CD4-positive, alpha-beta memory T cell (primary cell): ENCODE measurements around the gene RNPC3. TPM values are rescaled to one million over a fixed set of nuclear protein-coding genes. Genes with fewer than 3 reads are reported as not detected.
"Not testable (repeated sequence)": the region's sequence is repeated elsewhere in the genome, so short reads cannot be mapped to it uniquely, and the experiment has no call there.

Source experiments
- CTCF ChIA-PET: fragments of 350-600 bp; sonication (Branson Sonifier 250); formaldehyde crosslinking; loops from one replicate; lab custom pipeline; 2021; ENCODE audit warnings: inconsistent platforms; ENCODE audit not compliant: partially characterized antibody; lab: Charles Lee
- POLR2A ChIA-PET: fragments of 350-600 bp; sonication (Branson Sonifier 250); formaldehyde crosslinking; loops from one replicate; lab custom pipeline; 2021; ENCODE audit not compliant: partially characterized antibody; lab: Charles Lee
- DNase-seq, 5 donors: peaks; one replicate each; pipeline versions ENCODE4 v3.0.0 to v3.0.0-alpha.2; 2020 to 2022; ENCODE audit warnings: mixed read lengths in 1 of 5
- H3K27ac ChIP-seq: one replicate; pipeline ENCODE4 v1.7.0; 2013; ENCODE audit warnings: low read depth, low read length
- H3K27me3 ChIP-seq: 2 replicates; pipeline ENCODE4 v1.7.0; 2013; ENCODE audit warnings: mild to moderate bottlenecking, low read length, moderate library complexity; ENCODE audit not compliant: insufficient read depth
- H3K36me3 ChIP-seq: 2 replicates; pipeline ENCODE4 v1.7.0; 2013; ENCODE audit warnings: mild to moderate bottlenecking, low read length, moderate library complexity; ENCODE audit not compliant: insufficient read depth
- H3K4me1 ChIP-seq: 2 replicates; pipeline ENCODE4 v1.7.0; 2013; ENCODE audit warnings: mild to moderate bottlenecking, low read length, moderate library complexity; ENCODE audit not compliant: insufficient read depth
- H3K4me3 ChIP-seq, 2 donors: one replicate each; pipeline ENCODE4 v1.7.0; 2013; ENCODE audit warnings: low read length in 2 of 2, mild to moderate bottlenecking in 1 of 2
- H3K9me3 ChIP-seq, 2 donors: one replicate each; pipeline ENCODE4 v1.7.0; 2013; ENCODE audit warnings: low read length in 2 of 2, control low read depth in 1 of 2; ENCODE audit not compliant: control insufficient read depth in 1 of 2
- H3K27ac Mint-ChIP-seq, 7 donors: one replicate each; pipeline ENCODE4 v1.8.0; 2020 to 2021; ENCODE audit warnings: mixed read lengths in 7 of 7, mild to moderate bottlenecking in 6 of 7, inconsistent platforms in 3 of 7, moderate library complexity in 3 of 7
- H3K27me3 Mint-ChIP-seq, 2 donors: one replicate each; pipeline ENCODE4 v1.8.0; 2020 to 2021; ENCODE audit warnings: mixed read lengths in 2 of 2
- H3K36me3 Mint-ChIP-seq, 2 donors: one replicate each; pipeline ENCODE4 v1.8.0; 2020 to 2021; ENCODE audit warnings: mixed read lengths in 2 of 2, inconsistent platforms in 1 of 2, mild to moderate bottlenecking in 1 of 2
- H3K4me1 Mint-ChIP-seq, 4 donors: one replicate each; pipeline ENCODE4 v1.8.0; 2020 to 2021; ENCODE audit warnings: mixed read lengths in 4 of 4, mild to moderate bottlenecking in 1 of 4
- H3K4me3 Mint-ChIP-seq, 8 donors: one replicate each; pipeline ENCODE4 v1.8.0; 2020 to 2021; ENCODE audit warnings: mixed read lengths in 8 of 8, mild to moderate bottlenecking in 7 of 8, moderate library complexity in 6 of 8, inconsistent platforms in 3 of 8
- H3K9me3 Mint-ChIP-seq, 8 donors: one replicate each; pipeline ENCODE4 v1.8.0; 2020 to 2021; ENCODE audit warnings: mixed read lengths in 8 of 8, mild to moderate bottlenecking in 5 of 8, inconsistent platforms in 3 of 8, moderate library complexity in 1 of 8
- intact Hi-C: fragments of 100-400 bp; cut with micrococcal nuclease; formaldehyde crosslinking; loops from one replicate; pipeline ENCODE4 v1.15.1; 2023
- polyA plus RNA-seq, 2 donors: library from polyadenylated mRNA; unstranded; fragments of 300-500 nt; fragmentation: Illumina TruSeq; gene quantifications; one replicate each; pipeline ENCODE4 v1.2.3, GENCODE V29; 2021
- total RNA-seq, 2 experiments: library from RNA; stranded (reverse); gene quantifications; one replicate each; pipeline ENCODE4 v1.2.3, GENCODE V29; 2021

Gene RNPC3
- total and polyA plus RNA-seq, 4 experiments from 2014 or later, result 13.2 to 84.6 (median 48.7) TPM

DNA sequence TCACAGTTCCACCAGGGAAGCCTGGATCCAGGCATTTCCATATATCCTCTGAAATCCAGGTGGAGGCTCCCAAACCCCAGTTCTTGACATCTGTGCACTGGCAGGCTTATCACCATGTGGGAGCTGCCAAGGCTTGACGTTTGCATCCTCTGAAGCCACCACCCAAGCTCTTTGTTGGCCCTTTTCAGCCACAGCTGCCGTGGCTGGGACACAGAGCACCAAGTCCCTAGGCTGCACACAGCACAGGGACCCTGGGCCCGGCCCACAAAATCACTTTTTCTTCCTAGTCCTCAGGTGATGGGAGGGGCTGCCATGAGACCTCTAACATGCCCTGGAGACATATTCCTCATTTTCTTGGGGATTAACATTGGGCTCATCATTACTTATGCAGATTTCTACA, 22.3 kb downstream of the RNPC3 start:
- Histone ChIP-seq H3K27me3 (no peaks in the 10 kb centered on the region), H3K36me3 (peaks cover 42% of the 10 kb centered on the region), H3K4me3 (no peak overlapping the region), H3K27ac (no peak overlapping the region), H3K9me3 (no peaks in the 10 kb centered on the region), H3K4me1 (no peaks in the 10 kb centered on the region)
- no peak overlapping the region for H3K4me3 Mint-ChIP-seq
- POLR2A ChIA-PET, result no interaction called here
- H3K9me3 Mint-ChIP-seq, result peaks cover 0 to 1% (median 0%) of the 10 kb centered on the region in 8 donors
- H3K4me1 Mint-ChIP-seq, result peaks cover 0 to 2% (median 0%) of the 10 kb centered on the region in 4 donors
- DNase-seq, result no peak
- peaks cover 60 to 62% of the 10 kb centered on the region in 2 donors for H3K36me3 Mint-ChIP-seq
- intact Hi-C loops, result no loop called here
- CTCF ChIA-PET, result no interaction called here
- no peak overlapping the region for H3K27ac Mint-ChIP-seq
- H3K27me3 Mint-ChIP-seq, result no peaks in the 10 kb centered on the region

DNA sequence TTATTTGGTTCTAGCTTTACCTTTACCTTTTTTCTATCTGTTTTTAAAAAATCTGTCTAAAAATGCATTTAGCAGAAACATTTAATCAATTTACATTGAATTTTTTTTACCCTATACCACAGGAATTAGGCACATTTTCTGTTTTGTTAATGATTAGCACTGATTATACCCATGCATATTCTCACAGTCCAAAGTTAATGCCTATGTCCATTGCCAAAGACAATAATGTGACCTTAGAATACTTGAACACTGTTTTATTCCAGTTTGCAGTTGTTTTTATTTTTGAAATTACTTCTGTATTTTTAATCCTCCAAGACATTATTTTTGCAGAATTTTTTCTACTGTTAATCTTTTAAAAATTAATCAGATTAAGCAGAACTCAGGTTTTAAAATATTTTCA, 34.9 kb downstream of the RNPC3 start:
- Mint-ChIP-seq H3K4me3 (no peak overlapping the region), H3K9me3 (no peaks in the 10 kb centered on the region), H3K36me3 (peaks cover 16 to 17% of the 10 kb centered on the region in 2 donors), H3K4me1 (peaks cover 0 to 2% (median 1%) of the 10 kb centered on the region in 4 donors), H3K27ac (no peak overlapping the region), H3K27me3 (no peaks in the 10 kb centered on the region)
- Histone ChIP-seq H3K36me3 (no peaks in the 10 kb centered on the region), H3K9me3 (no peaks in the 10 kb centered on the region), H3K27me3 (no peaks in the 10 kb centered on the region), H3K4me1 (no peaks in the 10 kb centered on the region), H3K4me3 (no peak overlapping the region), H3K27ac (no peak overlapping the region)
- DNase-seq, result no peak
- CTCF ChIA-PET, result no interaction called here
- POLR2A ChIA-PET, result no interaction called here
- intact Hi-C loops, result no loop called here

DNA sequence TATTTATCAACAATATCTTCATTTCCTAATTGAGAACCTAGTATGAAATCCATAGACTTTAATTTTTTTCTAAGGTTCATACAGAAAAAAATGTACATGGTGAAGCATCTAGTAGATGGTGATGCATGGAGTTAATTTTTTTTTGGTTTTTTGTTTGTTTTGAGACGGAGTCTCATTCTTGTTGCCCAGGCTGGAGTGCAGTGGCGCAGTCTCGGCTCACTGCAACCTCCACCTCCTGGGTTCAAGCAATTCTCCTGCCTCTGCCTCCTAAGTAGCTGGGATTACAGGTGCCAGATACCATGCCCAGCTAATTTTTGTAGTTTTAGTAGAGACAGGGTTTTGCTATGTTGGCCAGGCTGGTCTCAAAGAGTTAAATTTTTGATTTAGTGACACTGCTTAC, 35.6 kb downstream of the RNPC3 start:
- H3K9me3 ChIP-seq, H3K27me3 ChIP-seq, H3K9me3 Mint-ChIP-seq, POLR2A ChIA-PET, CTCF ChIA-PET, H3K4me3 Mint-ChIP-seq, H3K27ac Mint-ChIP-seq, H3K4me1 ChIP-seq, H3K36me3 ChIP-seq, H3K4me3 ChIP-seq, intact Hi-C loops, H3K4me1 Mint-ChIP-seq, H3K27ac ChIP-seq, DNase-seq, H3K27me3 Mint-ChIP-seq: not testable (repeated sequence)
- peaks cover 9 to 15% of the 10 kb centered on the region in 2 donors for H3K36me3 Mint-ChIP-seq

DNA sequence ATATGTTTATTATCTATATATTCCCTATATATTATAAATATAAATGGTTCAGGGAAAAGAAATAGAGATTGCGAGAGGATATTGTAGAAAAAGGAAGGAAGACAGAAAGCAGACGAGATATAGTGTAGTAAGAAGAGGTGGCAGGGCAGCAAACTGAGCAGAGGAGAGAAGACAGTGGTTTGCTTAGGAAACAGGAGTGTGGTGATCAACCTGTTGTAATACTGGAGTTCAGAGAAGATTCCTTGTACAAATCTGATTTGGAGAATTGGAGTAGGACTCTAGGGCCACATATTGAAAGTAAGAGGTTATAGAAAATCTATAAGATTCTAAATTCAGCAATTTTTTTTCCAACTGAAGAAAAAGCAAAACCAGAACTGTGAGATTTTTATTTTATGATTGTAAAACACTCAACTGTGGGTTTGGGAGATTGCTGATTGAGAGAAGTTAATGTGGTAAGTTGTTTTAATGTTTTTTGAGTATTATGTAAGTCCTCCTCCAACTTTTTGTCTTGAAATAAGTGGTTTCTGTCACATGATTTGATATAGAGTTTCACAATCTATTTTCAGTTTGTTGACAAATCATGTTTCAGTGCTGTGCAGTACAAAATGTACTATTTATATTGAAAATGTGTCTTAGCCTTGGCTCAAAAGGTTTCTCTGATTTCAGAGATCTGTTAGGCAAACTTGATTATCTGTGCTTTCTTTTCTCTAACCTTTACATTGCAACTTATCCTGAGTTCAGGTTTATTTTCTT, 36.3 kb downstream of the RNPC3 start:
- H3K9me3 Mint-ChIP-seq, result no peaks in the 10 kb centered on the region
- ChIA-PET POLR2A (no interaction called here), CTCF (no interaction called here)
- no peak for DNase-seq
- no peak overlapping the region for H3K4me3 Mint-ChIP-seq
- peak overlapping the region in 3 of 7 donors; percentile 13 to 75 (median 32) for H3K27ac Mint-ChIP-seq
- intact Hi-C loops, result no loop called here
- H3K27ac ChIP-seq, result no peak overlapping the region
- no peaks in the 10 kb centered on the region for H3K27me3 Mint-ChIP-seq
- no peak overlapping the region for H3K4me3 ChIP-seq
- H3K4me1 ChIP-seq, result no peaks in the 10 kb centered on the region
- H3K36me3 ChIP-seq, result no peaks in the 10 kb centered on the region
- peaks cover 6 to 9% of the 10 kb centered on the region in 2 donors for H3K36me3 Mint-ChIP-seq
- no peaks in the 10 kb centered on the region for H3K9me3 ChIP-seq
- H3K4me1 Mint-ChIP-seq, result peaks cover 0 to 2% (median 1%) of the 10 kb centered on the region in 4 donors
- no peaks in the 10 kb centered on the region for H3K27me3 ChIP-seq

DNA sequence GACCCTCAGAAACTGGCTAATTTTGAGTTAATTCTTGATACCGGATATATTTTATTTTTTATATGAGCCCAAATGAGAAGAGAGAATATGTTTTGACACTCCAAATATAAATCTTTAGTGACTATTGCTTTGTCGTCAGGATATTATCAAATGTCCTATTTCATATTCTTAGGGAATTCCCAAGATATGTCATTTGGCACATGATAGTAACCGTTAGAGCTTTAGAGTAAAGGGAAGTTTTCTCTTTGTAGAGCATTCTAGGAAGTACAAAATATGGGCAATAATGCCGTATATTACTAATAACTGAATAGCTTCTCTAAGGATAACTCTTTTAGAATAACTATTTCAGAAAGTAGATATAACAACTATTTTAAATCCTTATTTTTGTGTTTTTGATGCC, 37.6 kb downstream of the RNPC3 start:
- ChIA-PET POLR2A (no interaction called here), CTCF (no interaction called here)
- no peak overlapping the region for H3K27ac Mint-ChIP-seq
- no peak overlapping the region for H3K4me3 ChIP-seq
- no peaks in the 10 kb centered on the region for H3K4me1 ChIP-seq
- no peaks in the 10 kb centered on the region for H3K9me3 ChIP-seq
- H3K27me3 Mint-ChIP-seq, result no peaks in the 10 kb centered on the region
- H3K9me3 Mint-ChIP-seq, result no peaks in the 10 kb centered on the region
- DNase-seq, result no peak
- H3K4me1 Mint-ChIP-seq, result peaks cover 0 to 2% (median under 1%) of the 10 kb centered on the region in 4 donors
- H3K27ac ChIP-seq, result no peak overlapping the region
- peaks cover 6 to 12% of the 10 kb centered on the region in 2 donors for H3K36me3 Mint-ChIP-seq
- no peaks in the 10 kb centered on the region for H3K27me3 ChIP-seq
- no peaks in the 10 kb centered on the region for H3K36me3 ChIP-seq
- intact Hi-C loops, result no loop called here
- no peak overlapping the region for H3K4me3 Mint-ChIP-seq

DNA sequence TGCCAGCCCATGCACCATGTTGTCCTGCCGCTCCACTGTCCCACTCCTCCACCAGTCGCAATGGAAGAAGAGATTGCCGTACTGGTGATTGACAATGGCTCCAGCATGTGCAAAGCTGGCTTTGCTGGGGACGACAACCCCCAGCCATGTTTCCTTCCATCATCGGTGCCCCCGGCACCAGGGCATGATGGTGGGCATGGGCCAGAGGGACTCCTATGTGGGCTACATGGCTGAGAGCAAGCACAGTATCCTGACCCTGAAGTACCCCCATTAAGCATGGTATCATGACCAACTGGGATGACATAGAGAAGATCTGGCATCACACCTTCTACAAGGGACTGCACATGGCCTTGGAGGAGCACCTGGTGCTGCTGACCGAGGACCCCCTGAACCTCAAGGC, 44.0 kb downstream of the RNPC3 start:
- H3K4me3 Mint-ChIP-seq, result no peak overlapping the region

DNA sequence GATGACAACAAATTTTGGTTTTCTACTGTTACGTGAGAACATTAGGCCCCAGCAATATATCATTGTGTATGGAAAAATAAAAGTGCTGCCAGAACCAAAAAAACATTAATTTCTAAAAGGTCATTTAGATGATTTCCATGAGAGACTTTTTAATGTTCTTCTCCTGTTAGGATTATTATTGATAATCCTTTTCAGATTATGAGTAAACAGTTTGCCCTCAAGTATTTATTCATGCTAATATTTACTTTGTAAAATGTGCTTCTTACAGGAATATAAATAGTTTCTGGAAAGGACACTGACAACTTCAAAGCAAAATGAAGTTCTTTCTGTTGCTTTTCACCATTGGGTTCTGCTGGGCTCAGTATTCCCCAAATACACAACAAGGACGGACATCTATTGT, 45.8 kb downstream of the RNPC3 start, which contains the start of gene AMY2B:
TSS of gene AMY2B (plus strand) at position 301 of the 400 bp plus-strand sequence. CDS start at position 315, 14 bp downstream.
- CTCF ChIA-PET, H3K27me3 ChIP-seq, H3K27ac ChIP-seq, H3K9me3 ChIP-seq, DNase-seq, H3K36me3 ChIP-seq, POLR2A ChIA-PET, intact Hi-C loops, H3K4me1 Mint-ChIP-seq, H3K27ac Mint-ChIP-seq, H3K27me3 Mint-ChIP-seq, H3K4me3 Mint-ChIP-seq, H3K4me3 ChIP-seq, H3K4me1 ChIP-seq, H3K9me3 Mint-ChIP-seq: not testable (repeated sequence)
- peaks cover 30 to 39% of the 10 kb centered on the region in 2 donors for H3K36me3 Mint-ChIP-seq

More for the DNA sequence above, 44.0 kb downstream of the RNPC3 start:
- H3K9me3 ChIP-seq, result no peaks in the 10 kb centered on the region
- H3K27ac ChIP-seq, result no peak overlapping the region
- ChIA-PET CTCF (no interaction called here), POLR2A (no interaction called here)
- Mint-ChIP-seq H3K27me3 (no peaks in the 10 kb centered on the region), H3K36me3 (peaks cover 32 to 38% of the 10 kb centered on the region in 2 donors), H3K9me3 (no peaks in the 10 kb centered on the region), H3K27ac (no peak overlapping the region), H3K4me1 (no peaks in the 10 kb centered on the region)
- intact Hi-C loops, result no loop called here
- H3K4me3 ChIP-seq, result no peak overlapping the region
- H3K4me1 ChIP-seq, result no peaks in the 10 kb centered on the region
- no peaks in the 10 kb centered on the region for H3K36me3 ChIP-seq
- no peak for DNase-seq
- no peaks in the 10 kb centered on the region for H3K27me3 ChIP-seq
